Measurements from ENCODE around the gene THBD.

DNA sequence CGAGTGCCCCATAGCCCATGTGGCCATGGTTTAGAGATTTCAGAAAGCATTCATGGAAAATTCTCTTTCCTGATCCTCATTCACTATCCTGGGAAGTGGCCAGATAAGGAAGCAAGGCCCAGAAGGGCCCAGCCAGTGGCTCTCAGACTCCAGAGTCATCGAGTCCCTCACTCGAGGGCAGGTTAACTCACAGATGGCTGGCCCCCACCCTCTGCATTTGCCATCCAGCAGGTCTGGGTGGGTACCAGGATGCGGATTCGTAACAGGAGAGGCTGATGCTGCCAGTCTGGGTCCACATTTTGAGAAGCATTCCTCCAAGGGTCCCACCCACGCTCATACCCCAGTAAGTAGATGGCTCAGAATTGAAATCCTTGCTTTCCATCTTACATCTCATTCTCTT lies 18.1 kb downstream of the THBD start:
- no peak for TF ChIP-seq EZH2 (IDR thresholded peaks at IDR 0.05; ENCODE audit: low read depth, unreplicated experiment)
- TF ChIP-seq, protein P1, sequence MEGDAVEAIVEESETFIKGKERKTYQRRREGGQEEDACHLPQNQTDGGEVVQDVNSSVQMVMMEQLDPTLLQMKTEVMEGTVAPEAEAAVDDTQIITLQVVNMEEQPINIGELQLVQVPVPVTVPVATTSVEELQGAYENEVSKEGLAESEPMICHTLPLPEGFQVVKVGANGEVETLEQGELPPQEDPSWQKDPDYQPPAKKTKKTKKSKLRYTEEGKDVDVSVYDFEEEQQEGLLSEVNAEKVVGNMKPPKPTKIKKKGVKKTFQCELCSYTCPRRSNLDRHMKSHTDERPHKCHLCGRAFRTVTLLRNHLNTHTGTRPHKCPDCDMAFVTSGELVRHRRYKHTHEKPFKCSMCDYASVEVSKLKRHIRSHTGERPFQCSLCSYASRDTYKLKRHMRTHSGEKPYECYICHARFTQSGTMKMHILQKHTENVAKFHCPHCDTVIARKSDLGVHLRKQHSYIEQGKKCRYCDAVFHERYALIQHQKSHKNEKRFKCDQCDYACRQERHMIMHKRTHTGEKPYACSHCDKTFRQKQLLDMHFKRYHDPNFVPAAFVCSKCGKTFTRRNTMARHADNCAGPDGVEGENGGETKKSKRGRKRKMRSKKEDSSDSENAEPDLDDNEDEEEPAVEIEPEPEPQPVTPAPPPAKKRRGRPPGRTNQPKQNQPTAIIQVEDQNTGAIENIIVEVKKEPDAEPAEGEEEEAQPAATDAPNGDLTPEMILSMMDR (conservative IDR thresholded peaks at IDR 0.05; ENCODE audit: low read depth in 2 of 2): no peak
- TF ChIP-seq, protein P2, sequence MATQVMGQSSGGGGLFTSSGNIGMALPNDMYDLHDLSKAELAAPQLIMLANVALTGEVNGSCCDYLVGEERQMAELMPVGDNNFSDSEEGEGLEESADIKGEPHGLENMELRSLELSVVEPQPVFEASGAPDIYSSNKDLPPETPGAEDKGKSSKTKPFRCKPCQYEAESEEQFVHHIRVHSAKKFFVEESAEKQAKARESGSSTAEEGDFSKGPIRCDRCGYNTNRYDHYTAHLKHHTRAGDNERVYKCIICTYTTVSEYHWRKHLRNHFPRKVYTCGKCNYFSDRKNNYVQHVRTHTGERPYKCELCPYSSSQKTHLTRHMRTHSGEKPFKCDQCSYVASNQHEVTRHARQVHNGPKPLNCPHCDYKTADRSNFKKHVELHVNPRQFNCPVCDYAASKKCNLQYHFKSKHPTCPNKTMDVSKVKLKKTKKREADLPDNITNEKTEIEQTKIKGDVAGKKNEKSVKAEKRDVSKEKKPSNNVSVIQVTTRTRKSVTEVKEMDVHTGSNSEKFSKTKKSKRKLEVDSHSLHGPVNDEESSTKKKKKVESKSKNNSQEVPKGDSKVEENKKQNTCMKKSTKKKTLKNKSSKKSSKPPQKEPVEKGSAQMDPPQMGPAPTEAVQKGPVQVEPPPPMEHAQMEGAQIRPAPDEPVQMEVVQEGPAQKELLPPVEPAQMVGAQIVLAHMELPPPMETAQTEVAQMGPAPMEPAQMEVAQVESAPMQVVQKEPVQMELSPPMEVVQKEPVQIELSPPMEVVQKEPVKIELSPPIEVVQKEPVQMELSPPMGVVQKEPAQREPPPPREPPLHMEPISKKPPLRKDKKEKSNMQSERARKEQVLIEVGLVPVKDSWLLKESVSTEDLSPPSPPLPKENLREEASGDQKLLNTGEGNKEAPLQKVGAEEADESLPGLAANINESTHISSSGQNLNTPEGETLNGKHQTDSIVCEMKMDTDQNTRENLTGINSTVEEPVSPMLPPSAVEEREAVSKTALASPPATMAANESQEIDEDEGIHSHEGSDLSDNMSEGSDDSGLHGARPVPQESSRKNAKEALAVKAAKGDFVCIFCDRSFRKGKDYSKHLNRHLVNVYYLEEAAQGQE (IDR thresholded peaks at IDR 0.05; ENCODE audit: unreplicated experiment): no peak
- no peak for TF ChIP-seq EZH2phosphoT487 (IDR thresholded peaks at IDR 0.05; ENCODE audit: unreplicated experiment)
